ENCODE results near the gene RAB18.
A peak's percentile ranks its signal among the peaks of the same experiment; 100 is the strongest.
"Not testable (repeated sequence)": the region's sequence is repeated elsewhere in the genome, so short reads cannot be mapped to it uniquely, and the experiment has no call there.

Gene RAB18

DNA sequence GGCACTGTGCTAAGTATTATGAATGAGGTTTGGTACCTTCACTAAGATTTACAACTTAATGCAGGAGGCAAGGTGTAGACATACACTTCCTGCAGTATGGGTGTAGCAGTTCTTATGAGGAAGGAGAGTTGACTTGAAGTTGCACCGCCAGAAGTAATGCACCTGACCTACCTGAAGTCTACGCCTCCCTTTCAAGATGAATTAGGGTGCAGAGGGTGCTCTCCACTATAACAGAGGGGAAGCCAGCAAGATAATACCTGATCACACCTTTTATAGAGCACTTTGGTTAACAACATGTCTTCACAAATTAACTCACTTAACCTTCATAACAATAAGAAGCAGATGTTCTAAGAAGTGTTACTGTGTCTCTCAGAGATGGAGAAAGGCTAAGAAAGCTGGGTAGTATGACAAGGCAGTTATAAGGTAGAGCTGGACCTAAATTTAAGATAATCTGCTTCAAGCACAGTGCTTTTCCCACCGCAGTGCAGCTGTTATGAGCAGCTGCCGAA is 552 bp upstream of the RAB18 start:
- WGBS, 2 donors (ENCODE audit: extremely low coverage in 2 of 2, insufficient read length in 2 of 2, insufficient replicate concordance in 1 of 2): no CpG with 5 or more reads among the region's 4 CpGs
- H2AK5ac ChIP-seq (ENCODE audit: low read depth, low read length): no peak overlapping the region

DNA sequence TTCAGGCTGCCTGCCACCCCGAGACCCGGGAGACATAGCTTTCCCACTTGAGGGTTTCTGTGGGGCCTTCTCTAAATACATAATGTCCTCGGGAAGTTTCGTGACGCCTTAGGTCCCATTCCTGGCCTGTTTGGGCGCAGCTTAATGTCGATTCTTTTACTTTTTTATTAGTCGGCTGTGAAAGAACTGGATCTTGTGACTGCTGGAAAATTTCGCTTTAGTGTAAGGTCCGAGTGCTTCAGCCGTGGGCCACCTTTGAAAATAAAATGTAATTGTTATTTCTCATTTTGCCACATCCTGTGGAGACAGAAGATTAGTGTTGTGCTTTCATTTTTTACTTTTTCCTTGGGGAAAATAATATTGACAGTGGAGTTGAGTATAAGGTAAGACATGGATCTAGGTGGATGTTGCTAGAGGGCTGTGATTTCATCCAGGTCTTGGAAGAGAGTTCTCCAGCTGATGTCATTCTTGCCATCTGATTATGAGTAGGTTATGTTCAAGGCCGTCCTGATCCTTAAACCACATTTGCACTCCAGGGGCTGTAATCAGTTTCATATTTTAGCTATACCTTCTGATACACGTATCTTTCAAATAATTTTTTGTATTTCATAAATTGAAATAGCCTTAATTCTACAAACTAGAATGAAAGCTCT is 830 bp downstream of the RAB18 start:
- peaks cover 0 to 11% (median 0%) of the 10 kb centered on the region in 3 experiments for H3K27me3 ChIP-seq (ENCODE audit: control insufficient read depth in 3 of 3, insufficient read depth in 3 of 3, low read depth in 1 of 3, low read length in 3 of 3)
- no peak overlapping the region for H2BK120ac ChIP-seq (ENCODE audit: low read depth, low read length)
- H3K27ac ChIP-seq (replicated peaks; ENCODE audit: low read length): no peak overlapping the region
- H3K4me3 ChIP-seq (ENCODE audit: low read length in 2 of 2): peak overlapping the region; percentile 97 to 100
- no peak overlapping the region for H3K4ac ChIP-seq (ENCODE audit: low read length)
- H3K23ac ChIP-seq (ENCODE audit: low read depth, low read length, poor library complexity): no peak overlapping the region
- no peak overlapping the region for H2BK15ac ChIP-seq (ENCODE audit: low read length)
- H3K4me1 ChIP-seq (ENCODE audit: control insufficient read depth in 2 of 2, insufficient read depth in 1 of 2, low read depth in 1 of 2, low read length in 2 of 2): no peaks in the 10 kb centered on the region
- no peaks in the 10 kb centered on the region for H3K79me1 ChIP-seq (ENCODE audit: low read depth, low read length)
- H2BK12ac ChIP-seq (ENCODE audit: low read length): no peak overlapping the region
- H4K91ac ChIP-seq (ENCODE audit: low read depth, low read length, poor library complexity): no peak overlapping the region
- no peak overlapping the region for H3K14ac ChIP-seq (ENCODE audit: low read length)
- H2AFZ ChIP-seq (ENCODE audit: low read length): peak overlapping the region; percentile 89
- H3K36me3 ChIP-seq (replicated peaks in 1 of 2; ENCODE audit: control insufficient read depth in 2 of 2, insufficient read depth in 2 of 2, low read length in 2 of 2): peaks cover 0 to 19% of the 10 kb centered on the region in 2 donors
- no peak overlapping the region for H4K8ac ChIP-seq (ENCODE audit: low read depth, low read length)
- no peaks in the 10 kb centered on the region for H3K9me3 ChIP-seq (replicated peaks in 1 of 2; ENCODE audit: control insufficient read depth in 2 of 2, insufficient read depth in 1 of 2, low read depth in 1 of 2, low read length in 2 of 2)
- peak overlapping the region; percentile 96 for H3K9ac ChIP-seq (ENCODE audit: low read depth, low read length, poor library complexity)
- no CpG with 5 or more reads among the region's 13 CpGs for WGBS, 2 donors (ENCODE audit: extremely low coverage in 2 of 2, insufficient read length in 2 of 2, insufficient replicate concordance in 1 of 2)
- H2BK5ac ChIP-seq (ENCODE audit: low read length): no peak overlapping the region
- H2AK5ac ChIP-seq (ENCODE audit: low read depth, low read length): no peak overlapping the region
- H3K4me2 ChIP-seq (ENCODE audit: insufficient read depth, low read length, poor library complexity, severe bottlenecking): peak overlapping the region; percentile 57
- DNase-seq (ENCODE audit: low spot score): no peak
- peak overlapping the region; percentile 72 for H3K18ac ChIP-seq (ENCODE audit: low read length)

More for the DNA sequence above, 552 bp upstream of the RAB18 start:
- peak; percentile 4 for DNase-seq (ENCODE audit: low spot score)
- H3K9ac ChIP-seq (ENCODE audit: low read depth, low read length, poor library complexity): no peak overlapping the region
- no peak overlapping the region for H3K4ac ChIP-seq (ENCODE audit: low read length)
- H3K36me3 ChIP-seq (replicated peaks in 1 of 2; ENCODE audit: control insufficient read depth in 2 of 2, insufficient read depth in 2 of 2, low read length in 2 of 2): peaks cover 0 to 7% of the 10 kb centered on the region in 2 donors
- no peak overlapping the region for H2BK15ac ChIP-seq (ENCODE audit: low read length)
- H3K4me2 ChIP-seq (ENCODE audit: insufficient read depth, low read length, poor library complexity, severe bottlenecking): peak overlapping the region; percentile 55
- no peak overlapping the region for H2BK12ac ChIP-seq (ENCODE audit: low read length)
- no peak overlapping the region for H3K23ac ChIP-seq (ENCODE audit: low read depth, low read length, poor library complexity)
- H2BK5ac ChIP-seq (ENCODE audit: low read length): no peak overlapping the region
- H3K27ac ChIP-seq (replicated peaks; ENCODE audit: low read length): peak overlapping the region; percentile 38
- H3K9me3 ChIP-seq (replicated peaks in 1 of 2; ENCODE audit: control insufficient read depth in 2 of 2, insufficient read depth in 1 of 2, low read depth in 1 of 2, low read length in 2 of 2): no peaks in the 10 kb centered on the region
- H3K18ac ChIP-seq (ENCODE audit: low read length): no peak overlapping the region
- H4K91ac ChIP-seq (ENCODE audit: low read depth, low read length, poor library complexity): no peak overlapping the region
- peaks cover 0 to 11% (median 0%) of the 10 kb centered on the region in 3 experiments for H3K27me3 ChIP-seq (ENCODE audit: control insufficient read depth in 3 of 3, insufficient read depth in 3 of 3, low read depth in 1 of 3, low read length in 3 of 3)
- no peak overlapping the region for H4K8ac ChIP-seq (ENCODE audit: low read depth, low read length)
- no peak overlapping the region for H2BK120ac ChIP-seq (ENCODE audit: low read depth, low read length)
- H3K4me1 ChIP-seq (ENCODE audit: control insufficient read depth in 2 of 2, insufficient read depth in 1 of 2, low read depth in 1 of 2, low read length in 2 of 2): no peaks in the 10 kb centered on the region
- H3K14ac ChIP-seq (ENCODE audit: low read length): no peak overlapping the region
- no peaks in the 10 kb centered on the region for H3K79me1 ChIP-seq (ENCODE audit: low read depth, low read length)
- peak overlapping the region; percentile 97 to 100 for H3K4me3 ChIP-seq (ENCODE audit: low read length in 2 of 2)
- peak overlapping the region; percentile 89 for H2AFZ ChIP-seq (ENCODE audit: low read length)

DNA sequence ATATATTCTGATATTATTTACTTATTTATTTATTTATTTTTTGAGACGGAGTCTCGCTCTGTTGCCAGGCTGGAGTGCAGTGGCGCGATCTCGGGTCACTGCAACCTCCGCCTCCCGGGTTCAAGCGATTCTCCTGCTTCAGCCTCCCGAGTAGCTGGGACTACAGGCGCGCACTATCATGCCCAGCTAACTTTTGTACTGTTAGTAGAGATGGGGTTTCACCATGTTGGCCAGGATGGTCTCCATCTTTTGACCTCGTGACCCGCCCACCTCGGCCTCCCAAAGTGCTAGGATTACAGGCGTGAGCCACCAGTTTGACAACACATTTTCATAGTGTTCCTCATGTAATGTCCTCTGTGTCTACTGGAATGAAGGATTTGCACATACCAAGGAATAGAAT is 1.4 kb downstream of the RAB18 start:
- H2BK15ac ChIP-seq (ENCODE audit: low read length); H3K27ac ChIP-seq (replicated peaks; ENCODE audit: low read length); H3K14ac ChIP-seq (ENCODE audit: low read length); H2BK120ac ChIP-seq (ENCODE audit: low read depth, low read length); H3K18ac ChIP-seq (ENCODE audit: low read length); H4K91ac ChIP-seq (ENCODE audit: low read depth, low read length, poor library complexity); H2AFZ ChIP-seq (ENCODE audit: low read length); H3K27me3 ChIP-seq (ENCODE audit: control insufficient read depth in 3 of 3, insufficient read depth in 3 of 3, low read depth in 1 of 3, low read length in 3 of 3); H3K79me1 ChIP-seq (ENCODE audit: low read depth, low read length); H3K4me2 ChIP-seq (ENCODE audit: insufficient read depth, low read length, poor library complexity, severe bottlenecking); H2BK12ac ChIP-seq (ENCODE audit: low read length); H3K9me3 ChIP-seq (replicated peaks in 1 of 2; ENCODE audit: control insufficient read depth in 2 of 2, insufficient read depth in 1 of 2, low read depth in 1 of 2, low read length in 2 of 2); H3K4ac ChIP-seq (ENCODE audit: low read length); H3K23ac ChIP-seq (ENCODE audit: low read depth, low read length, poor library complexity); DNase-seq (ENCODE audit: low spot score); H3K4me1 ChIP-seq (ENCODE audit: control insufficient read depth in 2 of 2, insufficient read depth in 1 of 2, low read depth in 1 of 2, low read length in 2 of 2); H4K8ac ChIP-seq (ENCODE audit: low read depth, low read length); H2AK5ac ChIP-seq (ENCODE audit: low read depth, low read length); H2BK5ac ChIP-seq (ENCODE audit: low read length); H3K9ac ChIP-seq (ENCODE audit: low read depth, low read length, poor library complexity): not testable (repeated sequence)
- no CpG with 5 or more reads among the region's 15 CpGs for WGBS, 2 donors (ENCODE audit: extremely low coverage in 2 of 2, insufficient read length in 2 of 2, insufficient replicate concordance in 1 of 2)
- H3K36me3 ChIP-seq (replicated peaks in 1 of 2; ENCODE audit: control insufficient read depth in 2 of 2, insufficient read depth in 2 of 2, low read length in 2 of 2): peaks cover 0 to 25% of the 10 kb centered on the region in 2 donors
- H3K4me3 ChIP-seq (ENCODE audit: low read length in 2 of 2): peak overlapping the region in 1 of 2 donors; percentile 25

DNA sequence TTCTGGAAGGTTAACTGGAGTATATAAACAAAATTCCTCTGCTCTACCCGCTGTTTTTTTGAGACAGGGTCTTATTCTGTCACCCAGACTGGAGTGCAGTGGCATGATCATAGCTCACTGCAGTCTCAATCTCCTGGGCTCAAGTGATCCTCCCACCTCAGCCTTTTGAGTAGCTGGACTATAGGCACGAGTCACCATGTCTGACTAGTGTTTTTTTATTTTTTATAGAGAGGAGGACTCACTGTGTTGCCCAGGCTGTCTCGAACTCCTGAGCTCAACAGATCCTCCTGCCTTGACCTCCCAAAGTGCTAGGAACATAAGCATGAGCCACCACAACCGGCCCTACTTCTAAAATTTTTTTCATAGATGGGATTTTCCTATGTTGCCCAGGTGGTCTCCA is 2.2 kb downstream of the RAB18 start:
- H2AFZ ChIP-seq (ENCODE audit: low read length): no peak overlapping the region
- H2AK5ac ChIP-seq (ENCODE audit: low read depth, low read length): no peak overlapping the region
- H2BK120ac ChIP-seq (ENCODE audit: low read depth, low read length): no peak overlapping the region
- H4K8ac ChIP-seq (ENCODE audit: low read depth, low read length): no peak overlapping the region
- H3K9ac ChIP-seq (ENCODE audit: low read depth, low read length, poor library complexity): no peak overlapping the region
- H3K14ac ChIP-seq (ENCODE audit: low read length): no peak overlapping the region
- no peak overlapping the region for H3K4me2 ChIP-seq (ENCODE audit: insufficient read depth, low read length, poor library complexity, severe bottlenecking)
- no peak overlapping the region for H4K91ac ChIP-seq (ENCODE audit: low read depth, low read length, poor library complexity)
- H3K27me3 ChIP-seq (ENCODE audit: control insufficient read depth in 3 of 3, insufficient read depth in 3 of 3, low read depth in 1 of 3, low read length in 3 of 3): no peaks in the 10 kb centered on the region
- no peaks in the 10 kb centered on the region for H3K4me1 ChIP-seq (ENCODE audit: control insufficient read depth in 2 of 2, insufficient read depth in 1 of 2, low read depth in 1 of 2, low read length in 2 of 2)
- peaks cover 0 to 32% of the 10 kb centered on the region in 2 donors for H3K36me3 ChIP-seq (replicated peaks in 1 of 2; ENCODE audit: control insufficient read depth in 2 of 2, insufficient read depth in 2 of 2, low read length in 2 of 2)
- no peak for DNase-seq (ENCODE audit: low spot score)
- H2BK5ac ChIP-seq (ENCODE audit: low read length): no peak overlapping the region
- no peaks in the 10 kb centered on the region for H3K9me3 ChIP-seq (replicated peaks in 1 of 2; ENCODE audit: control insufficient read depth in 2 of 2, insufficient read depth in 1 of 2, low read depth in 1 of 2, low read length in 2 of 2)
- H3K27ac ChIP-seq (replicated peaks; ENCODE audit: low read length): no peak overlapping the region
- no peak overlapping the region for H3K23ac ChIP-seq (ENCODE audit: low read depth, low read length, poor library complexity)
- no peaks in the 10 kb centered on the region for H3K79me1 ChIP-seq (ENCODE audit: low read depth, low read length)
- no peak overlapping the region for H2BK15ac ChIP-seq (ENCODE audit: low read length)
- no peak overlapping the region for H2BK12ac ChIP-seq (ENCODE audit: low read length)
- no CpG with 5 or more reads among the region's 4 CpGs for WGBS, 2 donors (ENCODE audit: extremely low coverage in 2 of 2, insufficient read length in 2 of 2, insufficient replicate concordance in 1 of 2)
- H3K4ac ChIP-seq (ENCODE audit: low read length): no peak overlapping the region
- H3K18ac ChIP-seq (ENCODE audit: low read length): no peak overlapping the region
- no peak overlapping the region for H3K4me3 ChIP-seq (ENCODE audit: low read length in 2 of 2)

Data from neuronal stem cell (in vitro differentiated cells).